NCI-H146 (cell line): Measurements from ENCODE around the gene OSBPL5.
A peak's percentile ranks its signal among the peaks of the same experiment; 100 is the strongest.

Source experiments
- DNase-seq: peaks from one replicate; lab custom pipeline; 2025; lab: John Stamatoyannopoulos, UW

OSBPL5 gene

DNA sequence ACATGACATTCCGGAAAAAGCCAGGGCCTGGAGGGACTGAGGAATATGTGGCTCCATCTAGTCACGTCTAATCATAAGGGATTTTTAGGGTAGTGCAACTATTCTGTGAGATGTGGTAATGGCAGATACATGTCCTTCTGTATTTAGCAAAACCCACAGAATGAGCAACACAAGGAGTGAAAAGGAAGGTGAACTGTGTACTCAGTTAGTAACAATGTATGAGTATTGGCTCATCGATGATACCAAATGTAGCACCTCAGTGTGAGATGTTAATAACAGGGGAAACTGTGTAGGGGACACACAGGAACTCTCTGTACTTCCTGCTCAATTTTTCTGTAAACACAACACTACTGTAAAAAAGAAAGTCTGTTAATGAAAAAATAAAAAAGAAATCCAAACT, 65.9 kb downstream of the OSBPL5 start:
- no peak for DNase-seq

DNA sequence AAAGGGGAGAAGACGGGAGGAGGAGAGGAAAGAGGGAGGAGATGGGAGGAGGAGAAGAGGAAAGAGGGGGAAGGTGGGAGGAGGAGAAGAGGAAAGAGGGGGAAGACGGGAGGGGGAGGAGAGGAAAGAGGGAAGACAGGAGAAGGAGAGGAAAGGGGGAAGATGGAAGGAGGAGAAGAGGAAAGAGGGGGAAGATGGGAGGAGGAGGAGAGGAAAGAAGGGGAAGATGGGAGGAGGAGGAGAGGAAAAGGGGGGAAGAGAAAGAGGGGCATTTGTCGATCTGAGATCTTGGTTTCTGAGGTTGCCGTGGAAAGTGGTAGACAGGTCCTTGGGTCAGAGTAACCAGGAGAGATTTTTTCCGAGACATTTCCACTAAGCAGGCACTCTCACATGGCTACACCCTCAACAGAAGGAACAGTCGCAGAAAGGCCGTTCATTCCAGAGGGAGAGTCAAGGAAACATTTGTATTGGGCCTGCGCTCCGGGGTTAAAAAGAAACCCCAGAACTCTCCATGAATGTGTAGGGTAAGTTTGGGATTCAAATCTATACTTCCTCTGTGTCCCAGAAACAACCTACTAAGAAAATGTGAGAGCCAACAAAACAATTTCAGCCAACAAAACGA, 68.1 kb downstream of the OSBPL5 start:
- no peak for DNase-seq

GRCh38 chr11:3095712-3096361, 69.3 kb downstream of the OSBPL5 start:
- no peak for DNase-seq

DNA sequence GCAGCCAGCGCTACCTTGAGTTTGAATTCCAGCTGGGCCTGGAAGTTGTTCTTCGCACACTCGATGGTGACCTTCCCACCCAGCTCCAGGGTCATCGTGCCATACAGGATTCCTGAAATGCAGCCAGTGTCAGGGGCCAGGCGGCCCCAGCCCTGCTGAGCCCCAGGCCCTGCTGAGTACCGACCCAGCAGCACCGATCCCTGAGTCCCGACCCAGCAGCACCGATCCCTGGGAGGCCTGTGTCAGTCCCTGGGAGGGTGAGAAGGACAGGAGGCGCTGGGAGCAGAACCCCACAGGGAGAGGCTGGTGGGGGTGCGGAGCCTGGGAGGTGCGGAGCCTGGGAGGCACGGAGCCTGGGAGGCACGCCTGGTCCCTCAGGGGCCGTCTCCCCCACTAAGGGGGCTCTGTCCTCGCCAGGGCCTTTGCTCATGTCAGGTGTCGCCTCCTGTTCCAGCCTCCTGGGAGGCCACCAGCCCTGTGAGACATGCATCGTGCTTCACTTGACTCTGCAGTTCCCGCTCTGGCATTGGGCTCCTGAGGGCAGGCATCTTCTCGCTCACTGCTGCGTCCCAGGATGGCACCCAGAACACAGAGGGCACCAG, 70.8 kb downstream of the OSBPL5 start:
- no peak for DNase-seq

DNA sequence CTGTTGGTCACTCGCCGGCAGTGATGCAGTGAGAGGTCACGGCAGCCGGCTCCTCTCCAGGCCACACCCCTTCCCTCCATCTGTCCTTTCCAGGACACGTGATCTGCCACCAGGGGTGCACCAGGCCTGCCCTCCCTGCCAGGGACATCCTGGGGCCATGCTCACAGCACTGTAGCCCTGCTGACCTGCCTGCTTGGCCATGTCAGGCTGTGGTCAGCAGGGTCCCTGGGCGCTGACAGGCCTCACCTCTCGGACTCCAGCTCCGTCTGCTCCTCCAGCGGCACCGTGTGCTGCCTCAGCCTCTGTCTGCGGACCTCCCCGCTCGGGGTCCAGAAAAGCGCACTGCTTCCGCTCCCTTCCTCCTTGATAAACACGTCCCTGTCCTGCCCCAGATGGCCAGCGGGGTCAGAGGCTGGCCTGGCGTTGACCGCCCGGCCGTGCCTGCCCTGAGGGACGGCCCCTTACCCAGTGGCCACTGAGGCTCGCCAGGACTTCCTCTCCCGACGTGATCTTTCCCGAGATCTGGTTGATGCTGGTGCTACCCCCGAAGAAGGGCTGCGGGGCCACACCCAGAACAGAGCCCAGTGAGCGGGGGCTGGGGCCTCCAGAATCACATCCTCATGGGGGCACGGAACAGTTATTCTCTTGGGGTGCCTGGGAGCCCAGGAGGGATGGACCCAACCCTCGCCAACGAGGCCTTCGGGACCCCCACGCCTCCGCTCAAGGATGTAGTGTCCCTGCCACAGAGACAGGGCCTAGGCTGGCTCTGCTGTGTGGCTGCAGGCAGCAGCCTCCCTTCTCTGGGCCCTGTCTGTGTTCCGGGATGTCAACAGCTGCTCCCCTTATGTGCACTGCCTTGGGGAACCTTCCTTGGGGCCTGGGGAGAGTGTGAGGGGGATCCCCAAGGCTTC, 71.6 kb downstream of the OSBPL5 start:
- DNase-seq = peak; percentile 69

GRCh38 chr11:3092603-3093141, 72.4 kb downstream of the OSBPL5 start:
- DNase-seq = no peak

DNA sequence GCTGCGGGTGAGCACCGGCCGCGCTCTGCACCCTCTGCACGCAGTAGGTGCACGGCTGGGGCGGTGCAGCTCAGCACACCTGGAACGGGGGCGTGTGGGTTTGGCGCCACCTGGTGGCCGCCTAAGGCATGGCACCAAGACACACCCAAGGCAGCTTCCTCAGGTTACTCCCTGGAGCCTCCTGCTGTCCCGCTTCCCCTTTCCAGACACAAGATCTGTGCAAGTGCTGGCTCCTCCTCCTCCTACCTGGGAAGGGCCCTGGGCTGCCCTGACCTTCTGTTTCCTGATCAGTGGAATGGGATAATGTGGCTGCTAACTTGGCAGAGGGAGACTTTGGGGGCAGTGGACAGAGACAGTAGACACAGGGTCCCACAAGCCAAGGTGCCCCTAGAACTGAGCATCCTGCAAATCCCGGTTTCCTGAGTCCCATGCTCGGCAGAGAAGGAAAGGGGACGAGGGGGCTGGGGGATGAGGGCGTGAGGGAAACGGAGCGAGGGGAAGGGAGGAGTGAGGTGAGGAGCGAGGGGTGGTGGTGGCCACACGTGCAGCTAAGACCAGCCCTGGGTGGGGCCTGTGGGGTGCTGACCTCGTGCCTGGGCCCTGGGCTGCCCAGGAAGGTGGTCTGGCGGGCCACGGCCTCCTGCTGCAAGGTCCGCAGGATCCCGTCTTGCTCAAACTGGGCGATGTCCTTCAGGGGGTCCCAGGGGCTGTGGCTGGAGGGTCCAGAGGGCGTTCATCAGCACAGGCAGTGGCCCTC, 73.1 kb downstream of the OSBPL5 start:
- peak; percentile 60 for DNase-seq

- no peak for DNase-seq
These were observed 73.8 kb downstream of the OSBPL5 start for GRCh38 chr11:3091081-3091845.

DNA sequence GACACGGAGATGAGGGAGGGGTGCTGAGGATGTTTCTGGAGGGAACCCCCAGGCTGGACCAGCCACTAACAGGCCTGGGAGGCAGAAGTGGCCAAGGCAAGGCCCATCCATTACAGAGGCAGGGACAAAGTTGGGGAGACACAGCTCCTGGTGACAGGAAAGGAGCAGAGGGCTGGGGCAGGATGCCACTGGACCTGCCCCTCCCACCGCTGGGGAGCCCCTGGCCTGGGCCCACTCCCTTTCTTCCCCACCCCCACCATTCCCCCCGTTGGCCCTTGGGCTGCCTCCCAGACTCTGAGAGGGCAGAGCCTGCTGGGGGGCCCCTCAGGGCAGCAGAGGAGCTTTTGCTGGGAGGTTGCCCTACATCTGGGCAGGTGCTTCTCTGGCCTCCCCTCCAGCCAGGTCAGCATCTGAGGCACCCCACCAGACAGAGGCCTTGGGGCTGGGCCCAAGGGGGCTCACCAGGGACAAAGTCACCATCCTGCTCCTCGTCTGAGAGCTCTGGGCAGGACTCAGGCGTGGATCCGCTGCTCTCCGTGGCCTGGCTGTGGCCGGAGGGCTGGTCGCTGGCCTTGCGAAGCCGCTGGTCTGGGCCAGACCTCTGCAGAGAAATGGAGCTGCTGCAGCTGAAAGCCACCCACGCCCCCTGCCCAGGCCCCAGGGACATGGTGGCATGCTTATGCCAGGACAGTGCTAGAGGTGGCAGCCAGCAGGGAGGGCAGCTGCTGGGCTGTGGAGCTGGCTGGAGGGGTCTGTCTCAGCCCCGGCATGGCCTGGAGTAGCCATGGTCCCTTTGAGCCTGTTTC, 74.8 kb downstream of the OSBPL5 start:
- DNase-seq = no peak

DNA sequence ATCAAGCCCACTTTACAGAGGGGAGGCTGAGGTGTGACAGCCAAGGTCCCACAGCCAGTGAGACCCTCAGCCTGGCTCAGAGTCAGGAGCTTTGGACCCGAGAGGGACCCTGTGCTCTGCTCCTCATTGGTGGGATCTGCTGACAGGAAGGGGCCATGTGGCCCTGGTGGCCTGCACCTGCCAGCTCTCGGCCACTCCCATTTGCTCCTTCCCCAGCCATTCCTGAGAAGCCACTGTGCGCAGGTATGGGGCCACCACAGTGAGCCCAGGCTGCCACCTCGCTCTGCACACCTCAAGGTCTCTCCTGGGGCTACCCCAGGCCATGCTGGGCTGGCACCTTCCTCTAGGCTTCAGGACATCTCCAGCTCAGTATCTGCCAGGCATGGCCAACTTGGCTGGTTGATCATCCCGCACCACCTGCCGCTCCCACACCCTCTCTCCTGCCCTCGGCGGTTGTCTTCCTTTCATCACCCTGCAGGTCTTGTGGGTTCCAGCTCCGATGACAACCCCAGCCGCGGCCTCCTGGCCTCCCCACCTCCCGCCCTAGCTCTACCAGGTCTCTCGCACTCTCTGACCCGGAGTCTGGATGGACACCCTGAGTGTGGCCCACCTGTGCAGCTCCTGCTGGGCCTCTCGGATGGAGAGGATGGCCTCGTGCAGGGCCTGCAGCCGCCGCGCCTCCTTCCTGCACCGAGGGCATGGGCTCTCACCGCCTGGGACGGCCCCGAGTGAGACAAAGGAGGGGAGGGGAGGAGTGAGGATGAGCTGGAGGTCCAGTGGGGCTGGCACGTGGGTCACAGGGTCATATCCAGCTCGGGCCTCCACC, 75.7 kb downstream of the OSBPL5 start:
- DNase-seq = no peak

DNA sequence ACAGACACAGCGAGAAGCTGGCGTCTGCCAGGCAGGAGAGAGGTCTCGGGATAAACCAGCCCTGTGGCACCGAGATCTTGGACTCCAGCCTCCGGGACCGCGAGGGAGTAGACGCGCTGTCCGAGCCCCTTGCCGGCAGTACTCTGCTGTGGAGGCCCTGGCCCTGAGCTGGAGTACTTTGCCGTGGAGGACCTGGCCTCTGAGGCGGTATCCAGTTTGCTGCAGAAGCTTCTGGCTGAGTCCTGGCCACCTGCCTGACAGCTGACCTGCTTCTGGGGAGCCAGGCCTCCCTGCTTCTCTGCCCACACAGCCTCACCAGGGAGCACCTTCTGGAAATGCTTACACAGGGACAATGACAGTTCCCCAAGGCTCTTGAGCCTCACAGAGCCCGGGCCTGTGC, 76.3 kb downstream of the OSBPL5 start:
- no peak for DNase-seq

DNA sequence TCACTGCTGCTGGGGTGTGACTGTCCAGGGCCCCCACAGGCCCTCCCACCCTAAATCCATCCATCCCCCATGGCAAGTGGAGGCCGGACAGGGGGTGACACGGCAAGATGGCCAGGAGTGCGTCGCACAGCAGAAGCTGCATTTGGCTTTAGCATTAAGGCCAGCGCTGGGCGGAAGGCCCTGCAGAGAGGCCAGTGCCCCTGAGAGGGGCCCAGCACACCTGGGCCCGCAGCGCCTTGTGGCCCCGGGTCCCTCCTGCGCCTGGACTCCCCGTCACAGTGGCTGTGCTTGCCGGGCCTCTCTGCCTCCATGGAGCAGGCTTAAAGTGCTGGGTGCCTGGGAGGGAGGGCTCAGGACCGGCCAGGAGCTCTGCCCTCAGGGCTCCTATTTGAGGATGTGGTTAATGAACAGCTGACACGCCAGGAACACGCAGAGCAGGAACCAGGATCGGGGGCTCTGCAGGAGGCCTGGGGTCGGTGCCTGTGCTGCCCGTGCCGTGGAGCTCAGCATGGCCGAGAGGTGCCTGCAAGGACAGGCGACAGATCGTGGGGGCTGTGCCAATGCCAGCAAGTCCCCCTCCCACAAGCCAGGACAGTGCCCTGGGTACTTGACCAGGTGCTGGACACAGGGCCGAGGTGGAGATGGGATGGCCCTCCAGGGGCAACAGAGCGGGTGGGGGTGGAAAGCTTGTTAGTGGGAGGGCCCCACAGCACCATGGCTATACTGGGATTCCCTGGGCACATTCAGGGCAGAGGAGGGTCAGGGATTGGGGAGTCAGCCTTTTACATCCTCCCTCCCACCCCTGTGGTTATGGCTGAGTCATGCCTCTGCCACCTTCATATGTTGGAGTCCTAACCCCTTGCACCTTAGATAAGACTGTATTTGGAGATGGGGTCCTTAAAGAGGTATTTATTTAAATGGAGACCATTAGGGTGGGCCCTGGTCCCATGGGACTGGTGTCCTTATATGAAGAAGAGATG, 77.0 kb downstream of the OSBPL5 start:
- DNase-seq = no peak

DNA sequence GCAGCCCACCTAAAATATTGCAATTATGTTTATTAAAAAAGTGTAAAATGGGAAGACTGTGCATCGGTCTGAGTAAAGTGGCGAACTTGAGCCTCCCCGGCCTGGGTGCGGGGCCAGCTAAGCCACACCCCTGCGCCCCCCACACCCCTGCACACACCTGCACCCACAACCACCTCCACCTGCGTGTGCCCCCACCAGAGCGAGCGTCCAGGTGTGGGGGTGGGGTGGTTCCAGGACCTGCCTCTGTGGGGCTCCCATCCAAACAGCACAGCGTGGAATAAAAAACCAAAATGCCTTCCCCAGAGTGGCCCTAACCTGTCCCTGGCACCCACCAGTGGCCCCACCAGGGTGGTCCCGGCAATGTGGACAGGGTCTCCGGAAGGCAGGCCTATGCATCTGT, 77.7 kb downstream of the OSBPL5 start:
- DNase-seq = no peak

GRCh38 chr11:3086671-3087150, 78.4 kb downstream of the OSBPL5 start:
- DNase-seq = no peak

DNA sequence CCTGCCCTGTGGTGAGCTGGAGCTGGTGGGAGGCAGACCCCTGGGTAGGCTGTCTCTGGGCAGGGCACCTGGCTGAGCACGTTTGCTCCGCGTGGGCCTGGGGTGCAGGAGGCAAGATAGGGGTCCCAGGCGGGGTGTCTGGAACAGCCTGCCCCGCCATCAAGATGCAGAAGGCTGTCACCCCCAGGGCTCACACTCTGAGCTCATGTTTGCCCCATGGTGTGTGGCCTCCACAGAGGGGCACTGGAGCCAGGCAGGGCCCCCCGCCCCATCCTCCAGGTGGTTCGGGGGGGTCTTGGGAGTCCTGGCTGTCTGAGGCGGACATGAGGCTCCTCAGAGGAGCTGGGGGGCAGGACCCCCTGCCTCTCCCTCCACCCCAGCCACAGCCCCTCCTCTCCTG, 79.0 kb downstream of the OSBPL5 start:
- no peak for DNase-seq

DNA sequence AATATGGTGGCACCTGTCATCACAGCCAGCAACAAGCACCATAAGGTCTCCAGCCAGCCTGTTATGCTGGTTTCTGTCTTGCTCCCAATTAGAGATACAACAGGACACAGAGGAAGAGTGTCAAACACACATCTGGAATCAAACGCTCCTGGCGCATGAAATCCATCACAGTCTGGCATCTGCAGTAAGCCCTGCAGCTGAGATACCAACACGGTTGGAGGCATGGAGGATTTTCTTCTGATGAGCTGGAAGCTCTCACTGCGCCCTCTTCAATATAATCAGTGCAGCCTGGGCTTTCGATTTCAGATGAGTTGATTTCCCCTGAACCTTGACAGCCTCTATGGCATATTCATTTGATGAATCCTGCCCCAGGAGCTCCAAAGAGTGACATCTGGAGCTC, 80.1 kb downstream of the OSBPL5 start:
- DNase-seq = no peak

DNA sequence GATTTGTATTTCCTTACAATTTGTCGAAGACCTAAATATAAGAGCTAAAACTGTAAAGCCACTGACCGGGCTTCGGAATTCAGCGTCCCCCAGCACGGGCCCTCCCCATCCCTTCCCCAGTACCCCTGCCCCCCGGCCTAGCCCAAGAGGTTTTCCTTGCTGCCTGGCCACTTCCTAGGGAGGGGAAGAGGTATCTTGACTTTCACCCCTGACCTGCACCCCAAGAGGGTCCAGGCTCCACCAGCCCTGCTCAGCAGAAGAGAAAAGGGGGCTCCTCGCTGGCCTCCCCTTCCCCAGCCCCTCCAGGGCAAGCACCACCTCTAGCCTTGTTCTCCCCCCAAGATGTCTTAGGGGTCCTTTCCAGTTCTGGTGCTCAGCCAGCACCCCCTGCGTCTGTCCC, 81.8 kb downstream of the OSBPL5 start:
- DNase-seq = no peak

- DNase-seq = no peak
These were observed 83.7 kb downstream of the OSBPL5 start for GRCh38 chr11:3081386-3081751.
